Glomerular visceral epithelial cell (primary cell): ENCODE results near the gene UAP1.

Experiments
- DNase-seq: peaks from one replicate; pipeline ENCODE4 v3.0.0-alpha.2; 2016; ENCODE audit errors: extremely low spot score

The UAP1 gene

DNA sequence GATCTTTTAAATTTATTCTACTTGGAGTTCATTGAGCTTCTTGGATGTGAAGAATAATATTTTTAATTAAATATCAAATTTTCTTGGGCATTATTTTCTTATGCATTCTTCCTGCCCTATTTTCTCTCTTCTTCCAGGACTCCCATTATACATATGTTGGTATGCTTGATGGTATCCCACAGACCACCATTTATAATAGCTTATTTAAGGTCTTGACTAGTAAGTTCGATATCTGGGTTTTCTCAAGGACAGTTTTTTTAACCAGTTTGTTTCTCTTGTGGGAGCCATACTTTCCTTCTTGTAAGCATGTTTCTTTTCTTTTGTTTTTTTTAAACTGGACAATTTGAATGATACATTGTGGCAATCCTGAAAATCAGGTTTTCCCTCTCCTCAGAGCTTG lies 55.3 kb downstream of the UAP1 start:
- DNase-seq, result no peak

DNA sequence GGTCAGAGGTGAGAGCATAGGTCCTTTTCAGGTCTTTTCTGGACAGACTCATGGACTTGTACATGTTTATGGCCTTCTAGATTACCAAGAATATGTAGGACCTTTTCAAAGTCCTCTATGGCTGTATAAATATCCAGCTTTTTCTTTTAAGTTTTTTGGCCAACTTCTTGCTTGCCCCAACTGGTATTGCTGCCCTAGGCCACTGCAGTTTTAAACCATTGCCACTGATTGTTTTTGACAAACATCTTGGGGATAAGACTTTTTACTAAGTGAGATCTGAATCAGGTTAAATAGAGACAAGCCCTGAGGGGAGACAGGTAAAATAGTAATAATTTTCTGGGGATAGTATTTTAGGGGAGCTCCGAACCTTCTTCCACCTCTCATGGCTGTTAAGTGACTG lies 56.0 kb downstream of the UAP1 start:
- DNase-seq, result no peak

DNA sequence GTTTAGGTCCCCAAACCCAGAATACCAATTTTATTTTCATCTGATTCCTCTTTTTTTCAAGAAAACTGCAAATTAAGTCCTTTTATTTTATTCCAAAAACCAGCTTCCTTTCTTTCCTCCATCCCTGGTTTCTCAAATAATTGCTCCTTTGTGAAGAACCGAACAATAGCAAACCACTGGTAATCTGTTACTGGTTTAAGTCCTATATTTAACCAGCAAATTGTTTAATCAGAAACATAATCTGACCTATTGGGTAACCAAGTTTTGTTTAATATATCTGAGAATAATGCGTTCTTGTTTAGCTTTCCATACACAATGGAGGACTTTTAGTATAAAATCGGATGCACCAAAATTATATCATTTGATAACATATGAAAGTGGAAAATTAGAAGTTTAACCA lies 57.6 kb downstream of the UAP1 start:
- no peak for DNase-seq

DNA sequence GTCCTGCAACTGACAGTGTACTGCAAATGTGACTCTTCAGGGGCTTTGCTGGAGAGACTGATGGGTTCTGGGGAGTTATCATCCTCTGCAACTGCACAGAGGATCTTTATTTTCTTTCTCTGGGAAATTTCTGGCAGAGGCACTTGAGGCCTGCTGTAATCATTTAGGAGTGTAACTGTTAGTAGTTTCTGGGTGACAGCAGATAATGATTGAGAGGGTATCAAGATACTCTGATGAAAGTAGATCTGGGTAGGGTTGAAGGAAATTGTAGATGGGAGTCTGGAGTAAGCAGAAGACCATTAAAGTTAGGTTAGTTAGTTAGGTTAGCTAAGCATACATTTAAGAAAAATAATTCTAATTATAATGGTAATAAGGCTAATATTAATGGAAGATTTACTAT lies 59.7 kb downstream of the UAP1 start:
- no peak for DNase-seq

GRCh38 chr1:162625679-162626078 lies 64.2 kb downstream of the UAP1 start:
- DNase-seq, result no peak

GRCh38 chr1:162626094-162626493 lies 64.6 kb downstream of the UAP1 start:
- no peak for DNase-seq

GRCh38 chr1:162626761-162627160 lies 65.2 kb downstream of the UAP1 start:
- no peak for DNase-seq

DNA sequence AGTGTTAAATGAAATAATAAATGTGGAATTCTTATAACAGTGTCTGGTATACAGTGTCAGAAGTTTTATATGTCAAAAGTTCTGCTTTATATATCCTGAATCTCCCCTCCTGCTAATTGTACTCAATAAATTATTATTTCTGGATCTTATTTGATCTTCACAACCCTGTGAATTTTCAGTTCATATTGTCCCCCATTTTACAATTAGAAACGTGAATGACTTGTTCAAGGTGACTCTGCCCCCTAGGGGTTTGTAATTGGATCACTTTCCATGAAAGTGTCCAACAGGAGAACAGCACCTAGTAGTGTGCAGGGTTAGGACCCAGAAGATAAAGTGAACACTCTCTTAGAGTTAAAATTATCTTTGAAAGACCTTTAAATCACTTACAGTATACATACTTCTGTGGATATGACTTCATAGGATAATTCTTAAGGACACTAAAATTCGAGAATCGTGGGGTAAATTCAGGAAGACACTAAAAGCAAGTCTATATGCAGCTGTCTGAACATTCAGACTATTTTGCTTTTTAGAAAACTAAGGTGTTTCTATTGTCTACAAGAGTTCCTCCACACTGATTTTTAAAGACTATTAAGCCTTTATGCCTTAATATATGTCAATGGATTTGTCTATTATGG lies 66.3 kb downstream of the UAP1 start:
- DNase-seq, result no peak

GRCh38 chr1:162629077-162629627 lies 67.6 kb downstream of the UAP1 start:
- no peak for DNase-seq

- DNase-seq, result peak; percentile 6
Measured at GRCh38 chr1:162629651-162630050, 68.1 kb downstream of the UAP1 start.

GRCh38 chr1:162631546-162632191 lies 70.1 kb downstream of the UAP1 start:
- DNase-seq, result no peak

- DNase-seq, result no peak
Measured at GRCh38 chr1:162632217-162632666, 70.7 kb downstream of the UAP1 start, which contains the start of gene DDR2. Gene DDR2 (plus strand): TSS chr1:162632464. CDS start chr1:162719064, 86,600 bp downstream.

DNA sequence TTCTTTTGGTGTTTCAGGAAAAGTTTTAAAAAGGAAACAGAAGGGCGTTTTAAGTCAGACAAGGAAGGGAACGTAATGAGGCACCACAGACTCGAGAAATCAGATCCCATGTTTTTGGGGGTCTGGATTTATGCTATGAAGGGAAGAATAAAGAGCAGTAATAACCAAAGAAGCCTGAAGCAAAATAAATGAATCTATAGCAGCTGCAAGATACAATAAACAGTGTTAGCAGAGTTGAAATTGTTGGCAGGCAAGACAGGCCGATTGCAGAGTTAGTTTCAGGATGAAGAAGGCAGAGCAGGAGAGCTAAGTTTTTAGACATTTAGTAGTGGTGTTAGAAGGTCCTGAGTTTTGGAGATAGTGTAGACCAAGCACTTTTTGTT lies 71.2 kb downstream of the UAP1 start:
- DNase-seq, result no peak

DNA sequence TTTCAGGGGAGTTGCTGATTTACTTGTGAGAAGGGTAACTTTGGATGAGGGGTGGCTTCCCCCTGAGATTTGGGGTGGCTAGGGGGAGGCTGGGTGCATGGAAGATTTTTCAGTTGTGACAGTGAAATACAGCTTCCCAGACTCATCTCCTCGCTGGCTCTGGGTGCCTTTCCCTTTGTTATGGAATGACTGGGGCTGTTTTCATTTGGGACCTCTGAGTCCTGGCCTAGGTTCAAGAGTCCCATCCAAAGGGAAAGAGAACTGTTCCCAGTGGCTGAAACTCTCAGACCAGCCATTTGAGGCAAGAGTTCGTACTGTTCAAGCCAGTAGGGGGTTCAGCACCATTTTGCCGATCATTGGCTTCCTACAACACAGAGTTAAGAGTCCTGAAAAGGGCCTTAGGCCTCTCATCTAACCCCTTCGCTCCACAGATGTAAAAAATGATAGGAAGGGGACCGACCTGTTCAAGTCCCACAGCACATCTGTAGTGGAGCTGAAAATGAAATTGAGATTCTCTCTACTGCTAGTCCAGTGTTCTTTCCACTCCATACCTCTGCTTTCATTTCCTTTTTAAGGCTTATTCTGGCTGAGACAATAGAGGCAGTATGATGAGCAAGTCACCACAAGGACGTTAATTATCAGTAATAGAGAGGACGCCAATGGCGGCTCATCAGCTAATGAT lies 71.7 kb downstream of the UAP1 start:
- DNase-seq, result no peak

GRCh38 chr1:162635418-162635817 lies 73.9 kb downstream of the UAP1 start:
- DNase-seq, result no peak

DNA sequence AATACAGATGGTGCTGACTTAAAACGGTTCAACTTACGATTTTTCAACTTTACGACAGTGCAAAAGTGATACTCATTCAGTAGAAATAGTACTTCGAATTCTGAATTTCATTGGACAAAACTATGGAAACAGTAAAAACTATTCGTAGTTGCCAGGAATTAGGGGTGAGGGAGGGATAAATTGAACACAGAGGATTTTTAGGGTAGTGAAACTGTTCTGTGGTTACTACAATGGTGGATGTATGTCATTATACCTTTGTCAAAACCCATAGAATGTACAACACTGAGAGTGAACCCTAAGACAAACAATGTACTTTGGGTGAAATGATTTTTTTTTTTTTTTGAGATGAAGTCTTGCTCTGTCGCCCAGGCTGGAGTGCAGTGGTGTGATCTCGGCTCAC lies 78.2 kb downstream of the UAP1 start:
- no peak for DNase-seq

- DNase-seq, result no peak
Measured at GRCh38 chr1:162641114-162641513, 79.6 kb downstream of the UAP1 start.

DNA sequence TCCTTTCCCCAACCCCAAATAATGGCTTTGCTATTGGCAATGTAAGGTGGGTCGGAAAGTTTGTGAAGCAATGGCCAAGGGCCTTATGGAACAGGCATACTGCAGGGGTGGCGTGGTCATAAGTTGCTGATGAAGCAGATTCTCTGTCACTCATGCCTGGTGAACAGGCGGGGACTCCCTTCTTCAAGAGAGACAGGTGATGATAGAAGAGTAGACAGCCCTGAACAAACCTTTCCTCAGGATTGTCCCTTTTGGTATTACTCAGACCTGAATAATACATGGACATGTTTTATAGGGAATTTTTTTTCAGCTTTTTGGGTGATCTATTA lies 83.4 kb downstream of the UAP1 start:
- no peak for DNase-seq

- DNase-seq, result no peak
Measured at GRCh38 chr1:162645666-162646065, 84.1 kb downstream of the UAP1 start.

DNA sequence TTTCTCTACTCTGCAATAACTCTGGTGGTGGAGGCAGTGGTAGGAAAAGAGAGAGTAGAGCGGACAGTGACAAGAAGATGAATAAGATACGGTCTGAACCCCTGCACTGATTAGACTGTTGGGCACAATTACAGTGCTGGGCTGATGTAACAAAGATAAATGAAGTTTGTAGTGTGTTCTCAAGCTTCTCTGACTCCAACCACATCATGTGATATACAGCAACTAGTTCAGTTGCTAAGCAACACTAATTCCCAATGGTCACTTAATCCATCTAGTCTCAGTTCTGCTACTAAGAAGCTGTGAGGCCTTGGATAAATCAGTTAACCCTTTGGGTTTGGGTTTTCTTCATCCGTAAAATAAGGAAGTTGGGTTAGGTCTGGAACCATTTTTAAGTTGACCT lies 88.1 kb downstream of the UAP1 start:
- no peak for DNase-seq
